Neuronal stem cell (in vitro differentiated cells): ENCODE data around the gene CSRP2.

Experiments used
- DNase-seq: peaks from one replicate; pipeline ENCODE4 v3.0.0-alpha.2; 2013; ENCODE audit warnings: low spot score
- H2AFZ ChIP-seq: one replicate; pipeline ENCODE4 v1.6.1; 2013; ENCODE audit warnings: mild to moderate bottlenecking, low read length, inconsistent platforms
- H2AK5ac ChIP-seq: 2 replicates; pipeline ENCODE4 v1.6.1; 2013; ENCODE audit warnings: low read depth, mild to moderate bottlenecking, inconsistent platforms, low read length, moderate library complexity, mixed read lengths
- H2BK120ac ChIP-seq: 2 replicates; pipeline ENCODE4 v1.6.1; 2013; ENCODE audit warnings: low read depth, mild to moderate bottlenecking, inconsistent platforms, low read length, moderate library complexity, mixed read lengths
- H2BK12ac ChIP-seq: one replicate; pipeline ENCODE4 v1.6.1; 2013; ENCODE audit warnings: low read length, inconsistent platforms
- H2BK15ac ChIP-seq: 2 replicates; pipeline ENCODE4 v1.6.1; 2013; ENCODE audit warnings: mild to moderate bottlenecking, low read length, inconsistent platforms, mixed read lengths
- H2BK5ac ChIP-seq: one replicate; pipeline ENCODE4 v1.6.1; 2013; ENCODE audit warnings: inconsistent platforms, mild to moderate bottlenecking, low read length, moderate library complexity
- H3K14ac ChIP-seq: one replicate; pipeline ENCODE4 v1.6.1; 2013; ENCODE audit warnings: low read length, inconsistent platforms
- H3K18ac ChIP-seq: 2 replicates; pipeline ENCODE4 v1.6.1; 2013; ENCODE audit warnings: low read length, inconsistent platforms
- H3K23ac ChIP-seq: 2 replicates; pipeline ENCODE4 v1.6.1; 2013; ENCODE audit warnings: low read depth, mild to moderate bottlenecking, mixed read lengths, low read length, inconsistent platforms; ENCODE audit not compliant: poor library complexity
- H3K27ac ChIP-seq: replicated peaks from 3 replicates; pipeline ENCODE4 v1.5.1; 2013; ENCODE audit warnings: low read length, inconsistent platforms
- H3K27me3 ChIP-seq, 3 experiments: 2 replicates each; pipeline ENCODE4 v1.6.1; 2013; ENCODE audit warnings: low read length in 3 of 3, mild to moderate bottlenecking in 2 of 3, inconsistent platforms in 1 of 3, low read depth in 1 of 3, mixed read lengths in 1 of 3, moderate library complexity in 1 of 3; ENCODE audit not compliant: control insufficient read depth in 3 of 3, insufficient read depth in 3 of 3
- H3K36me3 ChIP-seq, 2 donors: replicated peaks in 1 of 2; 2 replicates each; pipeline ENCODE4 v1.6.1; 2013; ENCODE audit warnings: low read length in 2 of 2; ENCODE audit not compliant: control insufficient read depth in 2 of 2, insufficient read depth in 2 of 2
- H3K4ac ChIP-seq: 2 replicates; pipeline ENCODE4 v1.6.1; 2013; ENCODE audit warnings: inconsistent platforms, mild to moderate bottlenecking, low read length, moderate library complexity
- H3K4me1 ChIP-seq, 2 donors: 1 replicate in 1 of 2; 2 replicates in 1 of 2; pipeline ENCODE4 v1.6.1; 2013; ENCODE audit warnings: low read length in 2 of 2, low read depth in 1 of 2; ENCODE audit not compliant: control insufficient read depth in 2 of 2, insufficient read depth in 1 of 2
- H3K4me2 ChIP-seq: one replicate; pipeline ENCODE4 v1.6.1; 2013; ENCODE audit warnings: mild to moderate bottlenecking, low read length, inconsistent platforms; ENCODE audit not compliant: insufficient read depth, poor library complexity, severe bottlenecking
- H3K4me3 ChIP-seq, 2 donors: 2 replicates each; pipeline ENCODE4 v1.5.1; 2013; ENCODE audit warnings: low read length in 2 of 2, mild to moderate bottlenecking in 2 of 2, inconsistent platforms in 1 of 2, moderate library complexity in 1 of 2
- H3K79me1 ChIP-seq: one replicate; pipeline ENCODE4 v1.6.1; 2013; ENCODE audit warnings: low read depth, mild to moderate bottlenecking, inconsistent platforms, low read length, moderate library complexity
- H3K9ac ChIP-seq: one replicate; pipeline ENCODE4 v1.6.1; 2013; ENCODE audit warnings: mild to moderate bottlenecking, low read depth, low read length, inconsistent platforms; ENCODE audit not compliant: poor library complexity
- H3K9me3 ChIP-seq, 2 donors: replicated peaks in 1 of 2; 2 replicates each; pipeline versions ENCODE3 to v1.6.1; 2013; ENCODE audit warnings: low read length in 2 of 2, mild to moderate bottlenecking in 2 of 2, inconsistent platforms in 1 of 2, low read depth in 1 of 2, mixed read lengths in 1 of 2, moderate library complexity in 1 of 2; ENCODE audit not compliant: control insufficient read depth in 2 of 2, insufficient read depth in 1 of 2
- H4K8ac ChIP-seq: one replicate; pipeline ENCODE4 v1.6.1; 2013; ENCODE audit warnings: low read depth, mild to moderate bottlenecking, inconsistent platforms, low read length, moderate library complexity
- H4K91ac ChIP-seq: one replicate; pipeline ENCODE4 v1.6.1; 2013; ENCODE audit warnings: low read length, low read depth, mild to moderate bottlenecking, inconsistent platforms; ENCODE audit not compliant: poor library complexity
- WGBS, 2 donors: extraction: QIAGEN DNeasy Blood & Tissue Kit; methylation state at CpG; one replicate each; pipeline ENCODE4 v1.1.7; 2013; ENCODE audit warnings: missing lambda C conversion rate in 2 of 2, mixed read lengths in 1 of 2; ENCODE audit not compliant: insufficient read length in 2 of 2, insufficient replicate concordance in 1 of 2; ENCODE audit errors: extremely low coverage in 2 of 2; 5-methylcytosine and 5-hydroxymethylcytosine counted together

Gene CSRP2

DNA sequence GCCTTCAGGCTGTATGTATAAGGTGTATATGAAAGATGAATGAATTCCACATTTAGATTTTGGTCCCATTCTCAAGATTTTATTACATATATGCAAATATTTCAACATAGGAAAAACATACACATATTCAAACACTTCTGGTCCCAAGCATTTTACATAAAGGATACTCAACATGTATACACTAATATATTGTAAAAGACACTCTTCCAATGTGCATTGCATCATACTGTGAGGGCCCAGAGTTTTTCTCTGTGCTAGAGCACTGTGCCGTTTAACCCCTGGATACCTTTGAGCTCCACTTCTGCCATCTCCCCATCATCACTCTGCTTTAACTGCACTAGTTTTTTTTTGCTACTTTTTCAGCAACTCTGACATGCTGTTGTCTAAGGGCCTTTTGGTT lies 66.8 kb downstream of the CSRP2 start:
- DNase-seq, result no peak
- Histone ChIP-seq H2BK15ac (no peak overlapping the region), H3K9ac (no peak overlapping the region), H3K18ac (no peak overlapping the region), H3K9me3 (no peaks in the 10 kb centered on the region), H3K4me1 (no peaks in the 10 kb centered on the region), H3K36me3 (peaks cover 2 to 97% of the 10 kb centered on the region in 2 donors), H2AFZ (no peak overlapping the region), H3K23ac (no peak overlapping the region), H2BK5ac (no peak overlapping the region), H3K27ac (no peak overlapping the region), H3K27me3 (no peaks in the 10 kb centered on the region), H3K14ac (no peak overlapping the region), H3K79me1 (no peaks in the 10 kb centered on the region), H4K8ac (no peak overlapping the region), H4K91ac (no peak overlapping the region), H2BK12ac (no peak overlapping the region), H3K4me3 (no peak overlapping the region), H2AK5ac (no peak overlapping the region), H2BK120ac (no peak overlapping the region), H3K4ac (no peak overlapping the region), H3K4me2 (no peak overlapping the region)
- no CpG with 5 or more reads among the region's 1 CpG for WGBS, 2 donors

DNA sequence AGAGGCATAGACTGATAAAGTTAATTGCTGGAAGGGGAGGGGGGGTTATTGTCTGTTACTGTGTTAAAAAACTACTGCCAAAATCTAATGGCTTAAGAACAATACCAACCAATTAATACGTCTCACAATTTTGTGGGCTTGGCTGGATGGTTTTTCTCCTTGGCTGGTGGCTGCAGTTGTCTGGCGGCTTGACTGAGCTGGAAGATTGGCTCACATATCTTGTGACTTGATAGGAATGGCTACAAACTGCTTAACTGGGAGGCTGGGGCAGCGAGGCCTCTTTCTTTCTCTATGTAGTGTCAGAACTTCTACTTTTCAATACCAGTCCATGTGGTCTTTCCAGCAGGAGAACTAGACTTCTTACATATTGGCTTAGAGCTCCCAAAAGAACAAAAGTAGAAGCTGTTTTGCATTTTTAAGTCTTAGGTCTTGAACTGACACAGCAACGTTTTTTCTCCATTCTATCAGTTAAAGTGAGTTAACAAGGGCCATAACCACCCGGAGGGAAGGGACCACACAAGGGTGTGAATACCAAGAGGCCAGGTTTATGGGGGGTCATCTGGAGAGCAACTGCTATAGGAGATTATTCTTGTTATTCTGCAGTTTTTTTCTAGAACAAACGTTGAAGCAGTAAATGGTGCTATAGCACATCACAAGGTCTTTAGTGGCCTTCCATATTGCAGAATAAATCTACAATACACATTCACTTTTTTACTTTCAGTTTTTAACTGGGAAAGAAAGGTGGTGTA lies 68.0 kb downstream of the CSRP2 start:
- no peak overlapping the region for H2BK120ac ChIP-seq
- no peak overlapping the region for H3K4ac ChIP-seq
- no peak overlapping the region for H3K27ac ChIP-seq
- no CpG with 5 or more reads among the region's 6 CpGs for WGBS, 2 donors
- no peak overlapping the region for H3K4me3 ChIP-seq
- DNase-seq, result no peak
- no peaks in the 10 kb centered on the region for H3K4me1 ChIP-seq
- no peak overlapping the region for H2AK5ac ChIP-seq
- H2AFZ ChIP-seq, result no peak overlapping the region
- no peak overlapping the region for H3K4me2 ChIP-seq
- H3K9ac ChIP-seq, result no peak overlapping the region
- no peaks in the 10 kb centered on the region for H3K27me3 ChIP-seq
- H3K23ac ChIP-seq, result no peak overlapping the region
- no peak overlapping the region for H3K14ac ChIP-seq
- no peaks in the 10 kb centered on the region for H3K79me1 ChIP-seq
- peaks cover 9 to 97% of the 10 kb centered on the region in 2 donors for H3K36me3 ChIP-seq
- no peak overlapping the region for H2BK12ac ChIP-seq
- no peak overlapping the region for H3K18ac ChIP-seq
- no peak overlapping the region for H4K8ac ChIP-seq
- no peak overlapping the region for H2BK15ac ChIP-seq
- H4K91ac ChIP-seq, result no peak overlapping the region
- H3K9me3 ChIP-seq, result no peaks in the 10 kb centered on the region
- H2BK5ac ChIP-seq, result no peak overlapping the region
